OCI-LY1 (cell line): Measurements from ENCODE around the gene STAM2.

ENCODE experiments used
- H2AFZ ChIP-seq: fragments of 200-600 bp; sonication (generic), shearing (Covaris generic); 2 replicates; pipeline ENCODE4 v1.6.0; 2014; ENCODE audit warnings: antibody characterized with exemption, mild to moderate bottlenecking, low read length
- H3F3A ChIP-seq: fragments of 200-600 bp; sonication (generic), shearing (Covaris generic); 2 replicates; pipeline ENCODE4 v1.6.0; 2014; ENCODE audit warnings: mild to moderate bottlenecking, antibody characterized with exemption, low read length, moderate library complexity; ENCODE audit not compliant: insufficient read depth
- H3K27ac ChIP-seq: fragments of 200-600 bp; sonication (generic); 2 replicates; pipeline ENCODE4 v1.5.1; 2014; ENCODE audit warnings: low read length, mixed run types, mild to moderate bottlenecking, low read depth; ENCODE audit not compliant: poor library complexity, severe bottlenecking
- H3K27me3 ChIP-seq: fragments of 200-600 bp; sonication (generic); 2 replicates; pipeline ENCODE4 v1.6.0; 2014; ENCODE audit warnings: antibody characterized with exemption, mild to moderate bottlenecking, low read length, moderate library complexity; ENCODE audit not compliant: insufficient read depth
- H3K36me3 ChIP-seq: fragments of 200-600 bp; sonication (generic); 2 replicates; pipeline ENCODE4 v1.6.1; 2014; ENCODE audit warnings: mild to moderate bottlenecking, antibody characterized with exemption, low read length, moderate library complexity, mixed read lengths; ENCODE audit not compliant: insufficient read depth
- H3K4me1 ChIP-seq: fragments of 200-600 bp; sonication (generic); 2 replicates; pipeline ENCODE4 v1.5.1; 2014; ENCODE audit warnings: mild to moderate bottlenecking, low read length, moderate library complexity; ENCODE audit not compliant: insufficient read depth, severe bottlenecking
- H3K4me2 ChIP-seq: fragments of 200-600 bp; sonication (generic), shearing (Covaris generic); 2 replicates; pipeline ENCODE4 v1.6.1; 2014; ENCODE audit warnings: low read length
- H3K4me3 ChIP-seq: fragments of 200-600 bp; sonication (generic); 2 replicates; pipeline ENCODE4 v1.5.1; 2014; ENCODE audit warnings: low read length, low read depth, mild to moderate bottlenecking, mixed read lengths; ENCODE audit not compliant: poor library complexity, severe bottlenecking
- H3K79me2 ChIP-seq: fragments of 200-600 bp; shearing (Covaris generic); 2 replicates; pipeline ENCODE4 v1.6.1; 2016; ENCODE audit warnings: mixed run types, low read length, mixed read lengths; ENCODE audit not compliant: insufficient read depth
- H3K9ac ChIP-seq: fragments of 200-600 bp; sonication (generic), shearing (Covaris generic); 2 replicates; pipeline ENCODE4 v1.6.1; 2014; ENCODE audit warnings: mild to moderate bottlenecking, low read length, mixed read lengths
- H3K9me2 ChIP-seq: fragments of 200-600 bp; sonication (generic), shearing (Covaris generic); 2 replicates; pipeline ENCODE4 v1.6.1; 2014; ENCODE audit warnings: low read depth, mild to moderate bottlenecking, low read length, mixed read lengths
- H3K9me3 ChIP-seq: fragments of 200-600 bp; shearing (Covaris generic); 2 replicates; pipeline ENCODE4 v1.6.1; 2014; ENCODE audit warnings: low read length, mixed read lengths
- H4K20me1 ChIP-seq: fragments of 200-600 bp; sonication (generic), shearing (Covaris generic); 2 replicates; pipeline ENCODE4 v1.6.0; 2016; ENCODE audit warnings: mild to moderate bottlenecking, low read length; ENCODE audit not compliant: insufficient read depth
- CTCF ChIP-seq: fragments of 200-600 bp; sonication (generic), shearing (Covaris generic); IDR thresholded peaks from 2 replicates; pipeline ENCODE4 v1.5.1; 2017; ENCODE audit warnings: mild to moderate bottlenecking, antibody characterized with exemption, low read length, moderate library complexity, mixed read lengths
- EZH2 ChIP-seq: fragments of 200-600 bp; sonication (generic), shearing (Covaris generic); IDR thresholded peaks from 2 replicates; pipeline ENCODE4 v1.8.0; 2017; ENCODE audit warnings: borderline replicate concordance, mixed run types, mild to moderate bottlenecking, antibody characterized with exemption, low read length, moderate library complexity, mixed read lengths

STAM2 gene

GRCh38 chr2:152221839-152222238, 46.3 kb upstream of the STAM2 start:
- Histone ChIP-seq H3K4me1 (no peaks in the 10 kb centered on the region), H4K20me1 (no peaks in the 10 kb centered on the region), H3K9ac (no peak overlapping the region), H3F3A (no peaks in the 10 kb centered on the region), H3K9me3 (no peaks in the 10 kb centered on the region), H3K27me3 (no peaks in the 10 kb centered on the region), H3K79me2 (no peaks in the 10 kb centered on the region), H3K36me3 (no peaks in the 10 kb centered on the region), H3K9me2 (no peaks in the 10 kb centered on the region), H3K4me3 (no peak overlapping the region), H3K4me2 (no peak overlapping the region), H3K27ac (no peak overlapping the region), H2AFZ (no peak overlapping the region)
- TF ChIP-seq CTCF: no peak
- no peak for TF ChIP-seq EZH2

- TF ChIP-seq CTCF (no peak), EZH2 (no peak)
- Histone ChIP-seq H3K79me2 (no peaks in the 10 kb centered on the region), H2AFZ (no peak overlapping the region)
Observed at GRCh38 chr2:152219077-152219828, 43.7 kb upstream of the STAM2 start.

GRCh38 chr2:152201466-152201830, 25.9 kb upstream of the STAM2 start:
- Histone ChIP-seq H3K9me2 (no peaks in the 10 kb centered on the region), H3K9me3 (no peaks in the 10 kb centered on the region), H3K79me2 (no peaks in the 10 kb centered on the region), H3F3A (no peaks in the 10 kb centered on the region), H3K9ac (no peak overlapping the region), H3K4me2 (no peak overlapping the region), H3K27me3 (no peaks in the 10 kb centered on the region), H3K4me1 (no peaks in the 10 kb centered on the region), H3K27ac (no peak overlapping the region), H3K36me3 (no peaks in the 10 kb centered on the region), H2AFZ (no peak overlapping the region), H3K4me3 (no peak overlapping the region), H4K20me1 (no peaks in the 10 kb centered on the region)
- TF ChIP-seq CTCF (no peak), EZH2 (no peak)

More at GRCh38 chr2:152219077-152219828, 43.7 kb upstream of the STAM2 start:
- H3K9ac ChIP-seq: no peak overlapping the region
- H3K27me3 ChIP-seq: no peaks in the 10 kb centered on the region
- no peaks in the 10 kb centered on the region for H3K4me1 ChIP-seq
- H3K4me3 ChIP-seq: no peak overlapping the region
- no peaks in the 10 kb centered on the region for H3K9me2 ChIP-seq
- no peaks in the 10 kb centered on the region for H4K20me1 ChIP-seq
- H3K27ac ChIP-seq: no peak overlapping the region
- no peaks in the 10 kb centered on the region for H3K36me3 ChIP-seq
- no peak overlapping the region for H3K4me2 ChIP-seq
- H3K9me3 ChIP-seq: no peaks in the 10 kb centered on the region
- H3F3A ChIP-seq: no peaks in the 10 kb centered on the region
